OCI-LY1 (cell line): ENCODE data around the gene CEP85.

Experiments used
- H2AFZ ChIP-seq: fragments of 200-600 bp; sonication (generic), shearing (Covaris generic); 2 replicates; pipeline ENCODE4 v1.6.0; 2014; ENCODE audit warnings: antibody characterized with exemption, mild to moderate bottlenecking, low read length
- H3F3A ChIP-seq: fragments of 200-600 bp; sonication (generic), shearing (Covaris generic); 2 replicates; pipeline ENCODE4 v1.6.0; 2014; ENCODE audit warnings: mild to moderate bottlenecking, antibody characterized with exemption, low read length, moderate library complexity; ENCODE audit not compliant: insufficient read depth
- H3K27ac ChIP-seq: fragments of 200-600 bp; sonication (generic); 2 replicates; pipeline ENCODE4 v1.5.1; 2014; ENCODE audit warnings: low read length, mixed run types, mild to moderate bottlenecking, low read depth; ENCODE audit not compliant: poor library complexity, severe bottlenecking
- H3K27me3 ChIP-seq: fragments of 200-600 bp; sonication (generic); 2 replicates; pipeline ENCODE4 v1.6.0; 2014; ENCODE audit warnings: antibody characterized with exemption, mild to moderate bottlenecking, low read length, moderate library complexity; ENCODE audit not compliant: insufficient read depth
- H3K36me3 ChIP-seq: fragments of 200-600 bp; sonication (generic); 2 replicates; pipeline ENCODE4 v1.6.1; 2014; ENCODE audit warnings: mild to moderate bottlenecking, antibody characterized with exemption, low read length, moderate library complexity, mixed read lengths; ENCODE audit not compliant: insufficient read depth
- H3K4me1 ChIP-seq: fragments of 200-600 bp; sonication (generic); 2 replicates; pipeline ENCODE4 v1.5.1; 2014; ENCODE audit warnings: mild to moderate bottlenecking, low read length, moderate library complexity; ENCODE audit not compliant: insufficient read depth, severe bottlenecking
- H3K4me2 ChIP-seq: fragments of 200-600 bp; sonication (generic), shearing (Covaris generic); 2 replicates; pipeline ENCODE4 v1.6.1; 2014; ENCODE audit warnings: low read length
- H3K4me3 ChIP-seq: fragments of 200-600 bp; sonication (generic); 2 replicates; pipeline ENCODE4 v1.5.1; 2014; ENCODE audit warnings: low read length, low read depth, mild to moderate bottlenecking, mixed read lengths; ENCODE audit not compliant: poor library complexity, severe bottlenecking
- H3K79me2 ChIP-seq: fragments of 200-600 bp; shearing (Covaris generic); 2 replicates; pipeline ENCODE4 v1.6.1; 2016; ENCODE audit warnings: mixed run types, low read length, mixed read lengths; ENCODE audit not compliant: insufficient read depth
- H3K9ac ChIP-seq: fragments of 200-600 bp; sonication (generic), shearing (Covaris generic); 2 replicates; pipeline ENCODE4 v1.6.1; 2014; ENCODE audit warnings: mild to moderate bottlenecking, low read length, mixed read lengths
- H3K9me2 ChIP-seq: fragments of 200-600 bp; sonication (generic), shearing (Covaris generic); 2 replicates; pipeline ENCODE4 v1.6.1; 2014; ENCODE audit warnings: low read depth, mild to moderate bottlenecking, low read length, mixed read lengths
- H3K9me3 ChIP-seq: fragments of 200-600 bp; shearing (Covaris generic); 2 replicates; pipeline ENCODE4 v1.6.1; 2014; ENCODE audit warnings: low read length, mixed read lengths
- H4K20me1 ChIP-seq: fragments of 200-600 bp; sonication (generic), shearing (Covaris generic); 2 replicates; pipeline ENCODE4 v1.6.0; 2016; ENCODE audit warnings: mild to moderate bottlenecking, low read length; ENCODE audit not compliant: insufficient read depth
- CTCF ChIP-seq: fragments of 200-600 bp; sonication (generic), shearing (Covaris generic); IDR thresholded peaks from 2 replicates; pipeline ENCODE4 v1.5.1; 2017; ENCODE audit warnings: mild to moderate bottlenecking, antibody characterized with exemption, low read length, moderate library complexity, mixed read lengths
- EZH2 ChIP-seq: fragments of 200-600 bp; sonication (generic), shearing (Covaris generic); IDR thresholded peaks from 2 replicates; pipeline ENCODE4 v1.8.0; 2017; ENCODE audit warnings: borderline replicate concordance, mixed run types, mild to moderate bottlenecking, antibody characterized with exemption, low read length, moderate library complexity, mixed read lengths

The CEP85 gene

GRCh38 chr1:26322042-26322331 is 88.0 kb downstream of the CEP85 start:
- no peaks in the 10 kb centered on the region; the same call in 1 of the 2 replicates for H3F3A ChIP-seq
- no peaks in the 10 kb centered on the region for H4K20me1 ChIP-seq
- H3K27me3 ChIP-seq, result no peaks in the 10 kb centered on the region
- H3K79me2 ChIP-seq, result peaks cover 16% of the 10 kb centered on the region
- H3K27ac ChIP-seq, result peak overlapping the region; percentile 9
- H3K4me2 ChIP-seq, result no peak overlapping the region; the same call in 1 of the 2 replicates
- no peaks in the 10 kb centered on the region for H3K9me3 ChIP-seq
- no peaks in the 10 kb centered on the region for H3K9me2 ChIP-seq
- no peak overlapping the region for H2AFZ ChIP-seq
- peaks cover 49% of the 10 kb centered on the region for H3K36me3 ChIP-seq
- no peak overlapping the region for H3K4me3 ChIP-seq
- H3K9ac ChIP-seq, result peak overlapping the region; percentile 36; the same call in 1 of the 2 replicates
- H3K4me1 ChIP-seq, result peaks cover 42% of the 10 kb centered on the region
- TF ChIP-seq EZH2, result no peak

GRCh38 chr1:26323382-26323781 is 89.4 kb downstream of the CEP85 start:
- Histone ChIP-seq H3K79me2 (peaks cover 3% of the 10 kb centered on the region; the same call in 1 of the 2 replicates), H4K20me1 (no peaks in the 10 kb centered on the region), H3K27ac (peak overlapping the region; percentile 16), H3K9me3 (no peaks in the 10 kb centered on the region), H3F3A (no peaks in the 10 kb centered on the region; the same call in 1 of the 2 replicates), H3K9ac (no peak overlapping the region), H3K9me2 (no peaks in the 10 kb centered on the region), H2AFZ (no peak overlapping the region), H3K27me3 (no peaks in the 10 kb centered on the region), H3K4me1 (peaks cover 48% of the 10 kb centered on the region), H3K4me2 (no peak overlapping the region), H3K4me3 (no peak overlapping the region), H3K36me3 (peaks cover 44% of the 10 kb centered on the region)
- TF ChIP-seq EZH2 (no peak), CTCF (no peak)

GRCh38 chr1:26324550-26324949 is 90.5 kb downstream of the CEP85 start:
- Histone ChIP-seq H3K4me1 (peaks cover 42% of the 10 kb centered on the region), H3K36me3 (peaks cover 39% of the 10 kb centered on the region), H3K27me3 (no peaks in the 10 kb centered on the region), H3K27ac (no peak overlapping the region), H3K9me3 (no peaks in the 10 kb centered on the region), H2AFZ (no peak overlapping the region), H4K20me1 (no peaks in the 10 kb centered on the region), H3K4me3 (no peak overlapping the region), H3K9me2 (no peaks in the 10 kb centered on the region), H3K9ac (no peak overlapping the region), H3F3A (no peaks in the 10 kb centered on the region; the same call in 1 of the 2 replicates), H3K4me2 (no peak overlapping the region), H3K79me2 (no peaks in the 10 kb centered on the region)
- no peak for TF ChIP-seq EZH2
- no peak for TF ChIP-seq CTCF

GRCh38 chr1:26327956-26328362 is 94.0 kb downstream of the CEP85 start:
- no peak overlapping the region for H3K4me3 ChIP-seq
- H3K9me3 ChIP-seq, result no peaks in the 10 kb centered on the region
- H2AFZ ChIP-seq, result no peak overlapping the region
- H3K36me3 ChIP-seq, result peaks cover 15% of the 10 kb centered on the region; the same call in 1 of the 2 replicates
- H3K79me2 ChIP-seq, result no peaks in the 10 kb centered on the region
- H3K9ac ChIP-seq, result no peak overlapping the region; the same call in 1 of the 2 replicates
- H4K20me1 ChIP-seq, result no peaks in the 10 kb centered on the region
- H3K27me3 ChIP-seq, result no peaks in the 10 kb centered on the region
- no peaks in the 10 kb centered on the region for H3K9me2 ChIP-seq
- no peak overlapping the region for H3K27ac ChIP-seq
- TF ChIP-seq EZH2, result no peak
- TF ChIP-seq CTCF, result peak; percentile 73
- H3F3A ChIP-seq, result no peaks in the 10 kb centered on the region
- H3K4me2 ChIP-seq, result no peak overlapping the region
- H3K4me1 ChIP-seq, result peaks cover 14% of the 10 kb centered on the region
